H1 (cell line): ENCODE results near the gene CNGB1. TPM values are rescaled to one million over a fixed set of nuclear protein-coding genes. Genes with fewer than 3 reads are reported as not detected.

Source experiments
- CTCF ChIA-PET: fragments of 300-600 bp; sonication (Branson Sonifier 250); formaldehyde crosslinking; loops from one replicate; lab custom pipeline; 2021; ENCODE audit not compliant: partially characterized antibody; lab: Charles Lee
- POLR2A ChIA-PET: fragments of 300-600 bp; sonication (Branson Sonifier 250); formaldehyde crosslinking; loops from one replicate; lab custom pipeline; 2021; ENCODE audit warnings: inconsistent platforms; ENCODE audit not compliant: partially characterized antibody; lab: Charles Lee
- DNase-seq, 2 experiments: peaks; one replicate each; pipeline versions ENCODE4 v3.0.0 to v3.0.0-alpha.2; 2010 to 2022; ENCODE audit warnings: low spot score in 2 of 2, low read depth in 1 of 2, mixed read lengths in 1 of 2
- FAIRE-seq: peaks from 2 replicates; lab custom pipeline; 2011; peaks lifted over from hg19 to GRCh38; lab: Jason Lieb, UNC
- H2AFZ ChIP-seq: 2 replicates; pipeline ENCODE4 v1.8.1; 2012; ENCODE audit warnings: low read length, inconsistent platforms
- H2AK5ac ChIP-seq: 2 replicates; pipeline ENCODE4 v1.6.1; 2013; ENCODE audit warnings: low read depth, low read length
- H2BK120ac ChIP-seq: replicated peaks from 2 replicates; pipeline ENCODE3; 2013; ENCODE audit warnings: low read depth, low read length, inconsistent platforms
- H2BK12ac ChIP-seq: 2 replicates; pipeline ENCODE4 v1.6.1; 2013; ENCODE audit warnings: low read depth, low read length
- H2BK15ac ChIP-seq: 2 replicates; pipeline ENCODE4 v1.6.1; 2013; ENCODE audit warnings: low read length
- H2BK20ac ChIP-seq: 2 replicates; pipeline ENCODE4 v1.6.1; 2013; ENCODE audit warnings: low read length
- H2BK5ac ChIP-seq: 2 replicates; pipeline ENCODE4 v1.6.1; 2013; ENCODE audit warnings: low read depth, low read length
- H3K14ac ChIP-seq: 2 replicates; pipeline ENCODE4 v1.6.1; 2013; ENCODE audit warnings: inconsistent platforms; ENCODE audit not compliant: insufficient read length
- H3K18ac ChIP-seq: 2 replicates; pipeline ENCODE4 v1.6.1; 2013; ENCODE audit warnings: low read length; ENCODE audit errors: extremely low read depth
- H3K23ac ChIP-seq: 2 replicates; pipeline ENCODE4 v1.6.1; 2013; ENCODE audit warnings: inconsistent platforms; ENCODE audit not compliant: insufficient read length
- H3K23me2 ChIP-seq: 2 replicates; pipeline ENCODE4 v1.6.1; 2013; ENCODE audit warnings: low read depth, low read length
- H3K27ac ChIP-seq: 2 replicates; pipeline ENCODE4 v1.6.1; 2011; ENCODE audit warnings: low read depth, low read length, inconsistent platforms
- H3K27me3 ChIP-seq, 4 experiments: replicated peaks in 1 of 4; 1 replicate in 1 of 4; 2 replicates in 3 of 4; pipeline versions ENCODE4 v1.6.1 to v1.8.1; 2011 to 2013; ENCODE audit warnings: low read length in 3 of 4, mild to moderate bottlenecking in 3 of 4, inconsistent platforms in 2 of 4, mixed read lengths in 2 of 4, moderate library complexity in 1 of 4; ENCODE audit not compliant: control insufficient read depth in 3 of 4, insufficient read depth in 3 of 4; ENCODE audit errors: extremely low read depth in 1 of 4
- H3K36me3 ChIP-seq, 4 experiments: 2 replicates each; pipeline versions ENCODE4 v1.6.1 to v1.8.1; 2011 to 2013; ENCODE audit warnings: mild to moderate bottlenecking in 4 of 4, low read length in 3 of 4, moderate library complexity in 2 of 4, control low read depth in 1 of 4, inconsistent platforms in 1 of 4; ENCODE audit not compliant: insufficient read depth in 4 of 4, control insufficient read depth in 2 of 4
- H3K4ac ChIP-seq: replicated peaks from 2 replicates; pipeline ENCODE3; 2013; ENCODE audit warnings: low read length, low read depth, mixed read lengths, inconsistent platforms; ENCODE audit not compliant: insufficient read length
- H3K4me1 ChIP-seq, 4 experiments: replicated peaks in 1 of 4; 1 replicate in 1 of 4; 2 replicates in 3 of 4; pipeline versions ENCODE4 v1.6.1 to v1.8.1; 2011 to 2013; ENCODE audit warnings: low read length in 3 of 4, inconsistent platforms in 2 of 4, mixed read lengths in 1 of 4; ENCODE audit not compliant: insufficient read depth in 4 of 4, control insufficient read depth in 3 of 4
- H3K4me2 ChIP-seq, 2 experiments: 2 replicates each; pipeline versions ENCODE4 v1.6.1 to v1.8.1; 2011 to 2013; ENCODE audit warnings: low read depth in 2 of 2, low read length in 2 of 2, control low read depth in 1 of 2, inconsistent platforms in 1 of 2, mild to moderate bottlenecking in 1 of 2; ENCODE audit not compliant: insufficient read depth in 1 of 2
- H3K4me3 ChIP-seq, 4 experiments: fragments of 200-600, 300-600 bp in 1 of 4; sonication (generic), shearing (Covaris generic), sonication (Bioruptor Twin) in 1 of 4; 2 replicates each; pipeline versions ENCODE4 v1.5.1 to v1.8.1; 2011 to 2016; ENCODE audit warnings: low read length in 4 of 4, low read depth in 3 of 4, control low read depth in 2 of 4, inconsistent platforms in 2 of 4, mild to moderate bottlenecking in 2 of 4, mixed read lengths in 1 of 4, moderate library complexity in 1 of 4; ENCODE audit not compliant: insufficient read depth in 2 of 4; ENCODE audit errors: extremely low read depth in 1 of 4
- H3K56ac ChIP-seq: replicated peaks from 2 replicates; pipeline ENCODE3; 2013; ENCODE audit warnings: low read depth, mild to moderate bottlenecking, mixed read lengths, low read length, inconsistent platforms; ENCODE audit not compliant: insufficient read length
- H3K79me1 ChIP-seq: 2 replicates; pipeline ENCODE4 v1.6.1; 2013; ENCODE audit warnings: low read depth, low read length, control low read depth
- H3K79me2 ChIP-seq, 2 experiments: 2 replicates each; pipeline versions ENCODE4 v1.6.1 to v1.8.1; 2012 to 2013; ENCODE audit warnings: low read length in 2 of 2, mild to moderate bottlenecking in 2 of 2, inconsistent platforms in 1 of 2; ENCODE audit not compliant: insufficient read depth in 2 of 2, control insufficient read depth in 1 of 2
- H3K9ac ChIP-seq, 4 experiments: replicated peaks in 1 of 4; 1 replicate in 1 of 4; 2 replicates in 3 of 4; pipeline versions ENCODE4 v1.6.1 to v1.8.1; 2011 to 2013; ENCODE audit warnings: low read depth in 3 of 4, low read length in 3 of 4, control low read depth in 2 of 4, mild to moderate bottlenecking in 2 of 4, moderate library complexity in 2 of 4, inconsistent platforms in 1 of 4; ENCODE audit errors: extremely low read depth in 1 of 4
- H3K9me3 ChIP-seq, 2 experiments: 2 replicates each; pipeline versions ENCODE4 v1.6.1 to v1.8.1; 2012 to 2013; ENCODE audit warnings: mild to moderate bottlenecking in 2 of 2, moderate library complexity in 2 of 2, control low read depth in 1 of 2, inconsistent platforms in 1 of 2, low read depth in 1 of 2, low read length in 1 of 2, mixed read lengths in 1 of 2; ENCODE audit not compliant: insufficient read depth in 2 of 2
- H4K20me1 ChIP-seq, 2 experiments: replicated peaks in 1 of 2; 2 replicates each; pipeline versions ENCODE3 to v1.8.1; 2011 to 2013; ENCODE audit warnings: inconsistent platforms in 2 of 2, low read length in 2 of 2, mild to moderate bottlenecking in 1 of 2; ENCODE audit not compliant: insufficient read depth in 2 of 2, control insufficient read depth in 1 of 2
- H4K5ac ChIP-seq: 2 replicates; pipeline ENCODE4 v1.6.1; 2013; ENCODE audit warnings: low read length, low read depth, mixed read lengths, inconsistent platforms; ENCODE audit not compliant: insufficient read length
- H4K8ac ChIP-seq: 2 replicates; pipeline ENCODE4 v1.8.0; 2013; ENCODE audit warnings: mild to moderate bottlenecking, moderate library complexity, low read length, inconsistent platforms; ENCODE audit not compliant: insufficient read depth; ENCODE audit errors: extremely low read depth
- H4K91ac ChIP-seq: replicated peaks from 2 replicates; pipeline ENCODE3; 2013; ENCODE audit warnings: low read length, mixed read lengths, inconsistent platforms; ENCODE audit not compliant: insufficient read length
- CBX5 ChIP-seq: fragments of 300-800, 300-1000 bp; sonication (generic); IDR thresholded peaks from 2 replicates; pipeline ENCODE4 v1.7.1; 2016; ENCODE audit warnings: antibody characterized with exemption, low read length, low read depth
- CEBPB ChIP-seq: IDR thresholded peaks from 2 replicates; pipeline ENCODE4 v1.6.1; 2012; ENCODE audit warnings: low read depth, low read length
- CHD2 ChIP-seq: IDR thresholded peaks from 2 replicates; pipeline ENCODE4 v1.6.1; 2012; ENCODE audit warnings: low read length, improper control_type of control experiment
- CTBP2 ChIP-seq: IDR thresholded peaks from 2 replicates; pipeline ENCODE4 v1.7.0; 2011; ENCODE audit warnings: borderline replicate concordance, mild to moderate bottlenecking, moderate library complexity, mixed read lengths, low read length; ENCODE audit not compliant: insufficient read depth, insufficient read length
- EZH2 ChIP-seq: fragments of 200-600 bp; sonication (generic); IDR thresholded peaks from 2 replicates; pipeline ENCODE4 v1.7.1; 2012; ENCODE audit warnings: low read depth, mild to moderate bottlenecking, moderate library complexity, low read length, inconsistent platforms; ENCODE audit not compliant: severe bottlenecking
- HDAC2 ChIP-seq, 2 experiments: fragments of 300-600 bp in 1 of 2; sonication (generic) in 1 of 2; IDR thresholded peaks; 2 replicates each; pipeline ENCODE4 v1.6.1; 2011 to 2012; ENCODE audit warnings: low read depth in 2 of 2, low read length in 2 of 2, mild to moderate bottlenecking in 2 of 2, moderate library complexity in 2 of 2, borderline replicate concordance in 1 of 2, inconsistent platforms in 1 of 2
- SP2 ChIP-seq: IDR thresholded peaks from 2 replicates; pipeline ENCODE4 v1.6.1; 2012; ENCODE audit warnings: mild to moderate bottlenecking, low read length, inconsistent platforms
- SUZ12 ChIP-seq: fragments of 200-600 bp; sonication (generic); IDR thresholded peaks from 2 replicates; pipeline ENCODE4 v1.6.1; 2012; ENCODE audit warnings: mild to moderate bottlenecking, inconsistent platforms, low read length, moderate library complexity, mixed read lengths
- TAF7 ChIP-seq: optimal IDR thresholded peaks from 2 replicates; pipeline ENCODE3; 2011; ENCODE audit warnings: low read depth, mild to moderate bottlenecking, inconsistent platforms, low read length, moderate library complexity, borderline replicate concordance
- TBP ChIP-seq: IDR thresholded peaks from 2 replicates; pipeline ENCODE4 v1.6.1; 2011; ENCODE audit warnings: low read depth, low read length, improper control_type of control experiment
- TEAD4 ChIP-seq: IDR thresholded peaks from 2 replicates; pipeline ENCODE4 v1.6.1; 2012; ENCODE audit warnings: low read depth, low read length, inconsistent platforms, mixed read lengths
- USF2 ChIP-seq: IDR thresholded peaks from 2 replicates; pipeline ENCODE4 v1.6.1; 2011; ENCODE audit warnings: low read length, improper control_type of control experiment
- WGBS, 2 experiments: shearing (Covaris generic) in 1 of 2; methylation state at CpG; one replicate each; pipeline versions ENCODE4 v1.1.6 to v1.1.7; 2013 to 2015; ENCODE audit warnings: low lambda C conversion rate in 2 of 2, mixed read lengths in 2 of 2, inconsistent platforms in 1 of 2, low coverage in 1 of 2, missing lambda C conversion rate in 1 of 2; ENCODE audit not compliant: insufficient replicate concordance in 2 of 2, insufficient coverage in 1 of 2, insufficient read length in 1 of 2; ENCODE audit errors: extremely low coverage in 1 of 2, missing lambda C conversion rate in 1 of 2; 5-methylcytosine and 5-hydroxymethylcytosine counted together
- polyA plus RNA-seq, 7 experiments: library from polyadenylated mRNA; depleted of rRNA in 3 of 7; stranded (reverse) in 5 of 7; unstranded in 2 of 7; fragments of >200 nt in 5 of 7; fragments of 200-250 nt in 2 of 7; gene quantifications; 1 replicate in 5 of 7; 2 replicates in 1 of 7; 4 replicates in 1 of 7; pipeline versions ENCODE4 v1.2.1 to v1.2.3, GENCODE V29; 2011 to 2013; ENCODE audit warnings: missing spikeins in 2 of 7, mixed read lengths in 2 of 7
- total RNA-seq: library from RNA; stranded (reverse); fragmentation: NEBNext Ultra II Directional; extraction: Animal tissue kit (Norgen Biotek cat#: 25700); gene quantifications from 2 replicates; pipeline ENCODE4 v1.2.1, GENCODE V29; 2021

CNGB1 gene
- total and polyA plus RNA-seq, 2 of the 8 experiments (the other 6 are each of a cell fraction or from before 2014, with no cell fraction given) = not detected

GRCh38 chr16:57986196-57986595 lies 15.3 kb upstream of the CNGB1 start:
- no peaks in the 10 kb centered on the region for H3K36me3 ChIP-seq
- no peak overlapping the region for H4K5ac ChIP-seq
- ChIA-PET POLR2A (interaction anchor here (1.5 kb wide), 1 partner anchor 15 kb away, joined by 5 read pairs; the partner anchor contains the start of gene USB1), CTCF (interaction anchor here (1.0 to 26.3 kb wide), 6 partner anchors 11 to 229 kb away, joined by 3 to 305 read pairs (median 4); partner anchors contain the start of gene ZNF319)
- no peak overlapping the region for H2AFZ ChIP-seq
- no peak overlapping the region for H2BK5ac ChIP-seq
- peaks cover 0 to 11% (median 3%) of the 10 kb centered on the region in 4 experiments; a peak in 3 of 7 replicates for H3K4me1 ChIP-seq
- peak overlapping the region; percentile 84 to 93 for H3K4me2 ChIP-seq
- H2BK12ac ChIP-seq = no peak overlapping the region
- H3K4ac ChIP-seq = no peak overlapping the region
- H3K27me3 ChIP-seq = peaks cover 2 to 33% (median 19%) of the 10 kb centered on the region in 4 experiments
- no peak for FAIRE-seq
- 70% methylated on average over 9 of the region's 9 CpGs; no CpG with 5 or more reads in 1 of the 2 experiments for WGBS, 2 experiments
- no peak overlapping the region for H2BK120ac ChIP-seq
- H2AK5ac ChIP-seq = no peak overlapping the region
- no peaks in the 10 kb centered on the region for H3K9me3 ChIP-seq
- H3K23me2 ChIP-seq = peaks cover 12% of the 10 kb centered on the region; the same call in 1 of the 2 replicates
- no peaks in the 10 kb centered on the region for H3K79me2 ChIP-seq
- no peak overlapping the region for H4K91ac ChIP-seq
- no peak overlapping the region for H2BK15ac ChIP-seq
- H3K56ac ChIP-seq = no peak overlapping the region
- H3K14ac ChIP-seq = no peak overlapping the region
- H3K79me1 ChIP-seq = no peaks in the 10 kb centered on the region
- peaks cover 0 to 1% of the 10 kb centered on the region in 2 experiments for H4K20me1 ChIP-seq
- no peak overlapping the region for H3K23ac ChIP-seq
- no peak overlapping the region for H3K9ac ChIP-seq
- no peak for DNase-seq
- no peak overlapping the region for H3K18ac ChIP-seq
- no peak overlapping the region; the same call in 1 of the 2 replicates for H4K8ac ChIP-seq
- H3K4me3 ChIP-seq = peak overlapping the region; percentile 60 to 80 (median 72); a peak in 7 of 8 replicates
- H3K27ac ChIP-seq = no peak overlapping the region
- H2BK20ac ChIP-seq = no peak overlapping the region
- TF ChIP-seq CBX5 (no peak), TEAD4 (no peak), HDAC2 (IDR thresholded peaks at IDR 0.05; ENCODE audit: borderline replicate concordance in 1 of 2, low read depth in 2 of 2, low read length in 2 of 2) (no peak), TAF7 (no peak), TBP (no peak), EZH2 (no peak), SP2 (no peak), CTBP2 (no peak), CHD2 (no peak), SUZ12 (no peak), CEBPB (no peak), USF2 (no peak)
